Mammary microvascular endothelial cell (primary cell): ENCODE measurements around the gene PAQR7. TPM values are rescaled to one million over a fixed set of nuclear protein-coding genes. Genes with fewer than 3 reads are reported as not detected.

Experiments used
- total RNA-seq: library from RNA; depleted of rRNA; stranded (reverse); fragments of >200 nt; gene quantifications from 2 replicates; pipeline ENCODE4 v1.2.3, GENCODE V29; 2015

The PAQR7 gene, protein sequence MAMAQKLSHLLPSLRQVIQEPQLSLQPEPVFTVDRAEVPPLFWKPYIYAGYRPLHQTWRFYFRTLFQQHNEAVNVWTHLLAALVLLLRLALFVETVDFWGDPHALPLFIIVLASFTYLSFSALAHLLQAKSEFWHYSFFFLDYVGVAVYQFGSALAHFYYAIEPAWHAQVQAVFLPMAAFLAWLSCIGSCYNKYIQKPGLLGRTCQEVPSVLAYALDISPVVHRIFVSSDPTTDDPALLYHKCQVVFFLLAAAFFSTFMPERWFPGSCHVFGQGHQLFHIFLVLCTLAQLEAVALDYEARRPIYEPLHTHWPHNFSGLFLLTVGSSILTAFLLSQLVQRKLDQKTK
- total RNA-seq, result 5.0 and 6.3 TPM in 2 replicates

GRCh38 chr1:25875154-25875855 is at the start of gene PAQR7:
TSS of gene PAQR7 (minus strand) at chr1:25875708. CDS start at chr1:25863839, 11,869 bp downstream.

DNA sequence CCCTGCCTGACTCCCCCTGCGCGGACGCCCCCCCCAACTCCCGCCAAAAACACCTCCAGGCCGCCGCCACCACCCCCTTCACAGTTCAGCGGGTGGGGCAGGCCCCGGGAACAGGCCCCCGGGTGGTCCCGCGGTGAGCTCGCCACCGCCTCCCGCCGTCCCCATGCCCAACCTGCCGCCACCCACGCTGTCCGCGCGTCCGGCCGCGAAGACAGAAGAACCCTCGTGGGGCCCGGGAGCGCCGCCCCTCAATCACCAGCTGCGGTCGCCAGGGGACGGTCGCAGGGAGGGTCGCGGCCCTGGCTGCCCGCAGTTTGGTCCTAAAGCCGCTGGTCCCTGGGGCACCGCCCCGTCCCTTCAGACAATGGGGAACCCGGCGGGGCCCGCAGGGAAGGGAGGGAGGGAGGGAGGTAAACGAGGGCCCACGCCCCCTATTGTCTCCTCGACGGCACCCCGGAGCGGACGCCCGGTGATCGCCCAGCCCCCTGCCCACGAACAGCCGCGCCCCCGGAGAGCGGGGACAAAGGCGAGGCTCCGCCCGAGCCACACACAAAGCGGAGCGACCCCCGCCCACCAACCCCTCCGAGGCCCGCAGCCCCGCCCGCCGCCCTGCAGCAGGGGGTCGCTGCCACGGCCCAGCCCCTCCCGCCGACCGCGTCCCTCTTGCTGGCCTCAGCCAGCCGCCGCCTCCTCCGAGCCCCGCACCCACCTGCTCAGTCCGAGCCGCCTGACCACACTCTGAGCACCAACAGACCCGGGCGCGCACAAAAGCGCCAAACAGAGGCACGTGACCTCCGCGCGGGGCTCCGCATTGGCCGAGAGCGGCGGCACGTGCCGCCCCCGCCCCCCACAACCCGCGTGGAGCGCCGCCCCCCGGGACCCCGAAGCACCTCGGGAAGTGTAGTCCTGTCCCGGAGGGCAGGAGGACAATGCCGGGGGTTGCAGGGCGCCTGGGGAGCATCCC is 30.5 kb upstream of the PAQR7 start, which contains the start of gene STMN1:
Gene STMN1 (minus strand): TSS at position 740 of the 964 bp plus-strand sequence. CDS start 1,743 bp downstream, outside the sequence.

GRCh38 chr1:25858906-25859789 is 16.4 kb downstream of the PAQR7 start, which contains the start of gene AUNIP:
TSS of gene AUNIP (minus strand) at chr1:25859457. CDS start at chr1:25859357, 100 bp downstream.

GRCh38 chr1:25819491-25820246 is 55.8 kb downstream of the PAQR7 start, which contains the start of gene MTFR1L:
TSS of gene MTFR1L (plus strand) at chr1:25819954. CDS start at chr1:25823105, 3,151 bp downstream.

Other genes with a start within 250 kb of the PAQR7 start
- 73.9 and 81.0 TPM in 2 replicates for gene SELENON, start 75.5 kb downstream of the PAQR7 start, total RNA-seq
- gene MTFR1L, start 55.8 kb downstream of the PAQR7 start, total RNA-seq, result 23.3 and 25.8 TPM in 2 replicates
- 2.5 and 4.2 TPM in 2 replicates for gene AUNIP, start 16.3 kb downstream of the PAQR7 start, total RNA-seq
- 203 and 218 TPM in 2 replicates for gene STMN1, start 30.7 kb upstream of the PAQR7 start, total RNA-seq
- gene PAFAH2, start 122.4 kb upstream of the PAQR7 start, total RNA-seq, result 6.6 and 7.6 TPM in 2 replicates
- gene EXTL1, start 146.1 kb upstream of the PAQR7 start, total RNA-seq, result not detected in 2 replicates
- 0.15 TPM in 1 of 2 replicates, not detected in the other for gene SLC30A2, start 170.4 kb upstream of the PAQR7 start, total RNA-seq
- gene TRIM63, start 191.9 kb upstream of the PAQR7 start, total RNA-seq, result not detected in 2 replicates
- 3.6 and 6.1 TPM in 2 replicates for gene PDIK1L, start 236.1 kb upstream of the PAQR7 start, total RNA-seq